Epithelial cell of proximal tubule (primary cell): ENCODE results near the gene KCNMA1. TPM values are rescaled to one million over a fixed set of nuclear protein-coding genes. Genes with fewer than 3 reads are reported as not detected.
A peak's percentile ranks its signal among the peaks of the same experiment; 100 is the strongest.

Source experiments
- DNase-seq: peaks from one replicate; pipeline ENCODE4 v3.0.0-alpha.2; 2011; ENCODE audit warnings: low read depth
- H3K4me3 ChIP-seq: 2 replicates; pipeline ENCODE4 v1.5.1; 2011; ENCODE audit warnings: low read depth, mild to moderate bottlenecking, low read length
- total RNA-seq: library from RNA; depleted of rRNA; stranded (reverse); fragments of >200 nt; gene quantifications from 2 replicates; pipeline ENCODE4 v1.2.3, GENCODE V29; 2015
- TF ChIP-seq, protein P1 (sequence below): conservative IDR thresholded peaks from 2 replicates; pipeline ENCODE4 v1.5.1; 2012; ENCODE audit warnings: low read depth, mild to moderate bottlenecking, low read length

KCNMA1 gene
- total RNA-seq, 1 donor from 2014 or later, result 12.5 TPM

- TF ChIP-seq, protein P1, sequence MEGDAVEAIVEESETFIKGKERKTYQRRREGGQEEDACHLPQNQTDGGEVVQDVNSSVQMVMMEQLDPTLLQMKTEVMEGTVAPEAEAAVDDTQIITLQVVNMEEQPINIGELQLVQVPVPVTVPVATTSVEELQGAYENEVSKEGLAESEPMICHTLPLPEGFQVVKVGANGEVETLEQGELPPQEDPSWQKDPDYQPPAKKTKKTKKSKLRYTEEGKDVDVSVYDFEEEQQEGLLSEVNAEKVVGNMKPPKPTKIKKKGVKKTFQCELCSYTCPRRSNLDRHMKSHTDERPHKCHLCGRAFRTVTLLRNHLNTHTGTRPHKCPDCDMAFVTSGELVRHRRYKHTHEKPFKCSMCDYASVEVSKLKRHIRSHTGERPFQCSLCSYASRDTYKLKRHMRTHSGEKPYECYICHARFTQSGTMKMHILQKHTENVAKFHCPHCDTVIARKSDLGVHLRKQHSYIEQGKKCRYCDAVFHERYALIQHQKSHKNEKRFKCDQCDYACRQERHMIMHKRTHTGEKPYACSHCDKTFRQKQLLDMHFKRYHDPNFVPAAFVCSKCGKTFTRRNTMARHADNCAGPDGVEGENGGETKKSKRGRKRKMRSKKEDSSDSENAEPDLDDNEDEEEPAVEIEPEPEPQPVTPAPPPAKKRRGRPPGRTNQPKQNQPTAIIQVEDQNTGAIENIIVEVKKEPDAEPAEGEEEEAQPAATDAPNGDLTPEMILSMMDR, result no peak
- H3K4me3 ChIP-seq, result no peak overlapping the region
- DNase-seq, result no peak
Measured at GRCh38 chr10:77378366-77379349, 258.9 kb downstream of the KCNMA1 start.

DNA sequence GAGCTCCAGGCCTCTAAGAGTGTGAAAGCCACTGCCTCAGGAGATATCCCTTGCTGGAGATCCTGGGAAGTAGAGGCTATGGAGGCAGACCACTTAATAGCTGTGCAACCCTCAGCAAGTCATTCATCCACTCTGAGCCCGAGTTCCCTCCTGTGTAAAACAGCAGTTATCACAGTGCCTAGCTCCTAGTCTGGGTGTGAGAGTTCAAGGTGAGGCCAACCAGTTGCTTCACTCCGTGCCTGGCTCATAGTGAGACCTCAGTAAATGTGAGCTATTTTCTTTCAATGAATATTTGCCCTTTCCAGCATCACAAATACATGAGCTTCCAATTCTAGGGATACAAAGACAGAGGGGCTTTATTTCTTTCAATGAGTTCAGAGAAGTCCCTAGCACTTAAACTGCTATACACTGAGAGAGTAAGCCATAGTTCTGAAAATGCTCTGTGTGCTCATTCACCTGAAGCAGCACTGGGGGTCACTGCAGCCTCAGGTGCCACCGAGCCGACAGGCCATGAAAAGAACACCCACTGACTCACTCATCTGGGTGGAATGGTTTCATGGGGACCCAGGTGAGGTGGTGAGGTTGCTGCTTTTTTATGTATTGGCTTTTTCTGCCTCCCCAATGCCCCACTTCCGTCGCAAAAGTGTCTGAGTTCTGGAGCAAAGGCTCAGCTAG is 259.8 kb downstream of the KCNMA1 start:
- no peak overlapping the region for H3K4me3 ChIP-seq
- no peak for DNase-seq
- TF ChIP-seq, protein P1, result peak; percentile 40

GRCh38 chr10:77377034-77377433 is 260.6 kb downstream of the KCNMA1 start:
- TF ChIP-seq, protein P1, result no peak
- no peak for DNase-seq

DNA sequence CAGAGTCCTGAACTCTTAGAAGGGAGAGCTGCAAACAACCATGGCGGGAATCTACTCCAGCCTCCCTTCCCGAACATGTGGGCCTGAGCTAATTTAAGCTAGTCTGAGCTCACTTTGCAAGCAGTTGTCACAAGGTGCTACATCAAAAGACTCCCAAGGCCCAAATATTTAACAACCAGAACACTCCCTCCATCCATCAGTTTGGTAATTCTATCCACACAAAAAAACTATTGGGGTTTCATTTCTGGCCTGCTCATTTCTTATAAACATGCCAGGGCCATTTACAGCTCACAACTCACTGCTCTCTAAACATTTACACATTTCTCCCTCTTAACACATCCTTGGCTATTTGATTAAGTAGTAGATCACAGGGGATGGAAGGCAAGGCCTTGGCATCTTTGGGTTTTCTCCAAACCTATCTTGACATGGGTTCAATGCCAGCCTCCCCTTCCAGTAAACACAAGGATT is 263.4 kb downstream of the KCNMA1 start:
- no peak overlapping the region for H3K4me3 ChIP-seq
- no peak for DNase-seq
- TF ChIP-seq, protein P1, result no peak

More at GRCh38 chr10:77377034-77377433, 260.6 kb downstream of the KCNMA1 start:
- no peak overlapping the region for H3K4me3 ChIP-seq

DNA sequence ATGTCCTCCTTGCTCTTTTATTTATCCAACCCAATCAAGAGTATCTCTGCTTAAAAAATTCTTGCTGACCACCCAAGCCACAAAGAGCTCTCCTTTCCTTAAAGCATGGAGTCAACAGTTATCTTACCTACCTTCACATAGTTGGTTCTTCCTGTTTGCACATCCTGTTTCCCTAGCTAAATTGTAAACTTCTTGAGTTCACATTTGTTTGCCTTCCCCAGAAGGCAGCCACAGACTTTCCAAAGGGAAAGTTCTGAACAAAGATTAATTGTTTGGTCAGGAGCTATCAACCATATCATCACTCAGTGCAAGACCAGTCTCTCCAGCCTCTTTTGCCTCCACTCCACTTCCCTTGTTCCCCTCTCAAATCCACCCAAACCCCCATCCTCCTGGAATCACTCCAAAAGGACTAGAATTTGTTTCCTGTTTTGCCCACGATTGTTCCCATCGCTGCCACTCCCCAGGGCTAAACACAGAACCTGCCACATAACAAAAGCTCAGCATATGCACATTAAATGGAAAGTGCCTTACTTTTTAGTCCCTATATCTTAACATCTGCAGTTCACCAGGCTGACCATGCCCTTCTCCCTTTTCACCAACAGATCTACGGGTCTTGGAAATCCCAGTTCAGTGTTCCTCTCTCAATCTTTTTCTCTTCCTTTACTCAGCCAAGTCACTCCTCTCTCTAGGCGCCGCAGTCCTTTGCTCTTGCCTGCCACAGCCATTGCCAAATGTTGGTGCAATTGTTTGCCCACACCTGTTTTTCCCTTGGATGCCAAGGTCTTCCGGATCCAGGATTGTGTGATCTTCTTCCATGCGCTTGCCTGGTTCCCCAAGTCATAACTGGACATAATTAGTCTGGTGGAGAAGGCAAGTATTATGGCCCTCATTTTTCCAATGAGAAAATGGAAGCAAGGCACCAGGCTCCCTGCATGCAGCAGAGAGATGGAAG is 265.5 kb downstream of the KCNMA1 start:
- TF ChIP-seq, protein P1, result no peak
- DNase-seq, result peak; percentile 26
- no peak overlapping the region for H3K4me3 ChIP-seq

GRCh38 chr10:77371421-77371820 is 266.2 kb downstream of the KCNMA1 start:
- no peak overlapping the region for H3K4me3 ChIP-seq
- no peak for DNase-seq
- TF ChIP-seq, protein P1, result no peak
